Central memory CD4-positive, alpha-beta T cell (primary cell): Measurements from ENCODE around the gene ADISSP.

ENCODE experiments used
- DNase-seq: peaks from one replicate; pipeline ENCODE4 v3.0.0; 2022

ADISSP gene

DNA sequence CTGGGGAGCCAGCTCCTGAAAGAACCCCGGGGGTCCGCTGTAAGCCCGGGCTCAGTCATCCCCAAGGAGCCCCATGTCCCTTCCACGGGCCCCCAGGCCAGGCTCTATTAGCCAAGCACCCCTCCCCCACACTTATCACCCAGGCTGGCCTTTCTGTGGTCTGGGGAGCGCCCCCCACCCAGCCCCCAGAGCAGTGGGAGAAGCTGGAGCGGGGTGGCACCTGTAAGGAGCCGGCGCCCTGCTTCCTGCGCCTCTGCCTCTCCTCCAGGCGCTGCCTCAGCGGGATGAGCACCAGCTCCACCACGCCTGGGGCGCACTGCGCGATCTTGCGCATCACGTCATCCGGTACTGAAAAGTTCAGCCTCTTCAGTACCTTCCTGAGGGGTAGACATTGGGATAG is 11.4 kb upstream of the ADISSP start:
- DNase-seq: no peak

DNA sequence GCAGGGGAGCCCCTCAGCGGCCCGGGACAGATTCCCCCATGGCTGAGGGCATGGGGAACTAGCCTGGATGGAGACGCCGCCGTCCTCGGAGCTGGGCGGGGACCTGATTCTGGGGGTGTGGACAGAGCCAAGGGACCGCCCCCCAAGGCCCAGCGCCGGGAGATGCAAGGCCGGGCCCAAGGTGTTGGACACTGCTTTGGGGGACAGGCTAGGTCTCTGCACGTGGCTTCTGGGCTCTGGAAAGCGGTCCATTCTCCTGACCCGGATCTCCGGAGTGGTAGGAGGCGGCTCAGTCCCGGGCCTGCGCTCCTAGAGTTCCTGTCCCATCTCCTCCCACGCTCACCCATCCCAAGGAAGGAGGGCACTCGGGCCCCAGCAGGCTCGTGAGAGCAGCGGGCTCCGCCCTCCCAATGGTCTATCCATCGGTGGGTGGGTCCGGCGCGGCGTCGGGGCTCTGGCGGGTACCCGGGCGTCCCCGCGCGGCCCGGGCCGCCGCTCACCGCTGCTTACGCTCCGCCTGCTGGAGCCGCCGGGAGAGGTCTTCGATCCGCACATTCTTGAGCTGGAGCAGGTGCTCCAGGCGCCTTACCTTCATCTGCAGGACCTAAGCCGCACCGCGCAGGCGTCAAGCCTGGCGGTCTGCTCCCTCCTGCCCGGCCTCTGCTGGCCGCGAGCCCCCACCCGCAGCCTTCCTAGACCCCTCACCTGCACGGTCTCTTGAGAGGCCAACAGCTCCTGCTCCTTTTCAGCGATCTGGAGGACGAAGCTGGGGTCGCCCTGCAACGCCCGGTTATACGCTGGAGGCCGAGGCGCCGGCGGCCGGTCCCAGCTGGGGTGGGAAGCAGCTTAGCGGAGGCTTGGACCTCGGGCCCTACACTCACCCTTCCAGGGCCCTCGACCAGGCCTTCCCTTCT is 10.4 kb upstream of the ADISSP start:
- no peak for DNase-seq

DNA sequence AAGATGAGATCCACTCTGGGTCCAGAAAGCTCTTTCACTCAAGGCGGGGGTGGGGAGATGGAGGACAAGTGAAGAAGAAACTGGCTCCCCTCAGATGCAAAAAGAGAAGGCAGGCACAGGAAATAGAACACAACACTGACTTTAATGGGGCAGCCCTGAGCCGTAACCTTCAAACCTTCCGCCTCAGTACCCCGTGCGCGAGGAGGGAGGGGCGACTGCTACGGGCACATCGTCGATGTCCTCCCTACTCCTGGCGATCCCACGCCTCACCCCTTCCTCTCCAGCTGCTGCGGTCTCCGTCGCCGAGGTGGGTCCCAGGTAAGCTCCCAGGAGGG is 9.8 kb upstream of the ADISSP start:
- no peak for DNase-seq

DNA sequence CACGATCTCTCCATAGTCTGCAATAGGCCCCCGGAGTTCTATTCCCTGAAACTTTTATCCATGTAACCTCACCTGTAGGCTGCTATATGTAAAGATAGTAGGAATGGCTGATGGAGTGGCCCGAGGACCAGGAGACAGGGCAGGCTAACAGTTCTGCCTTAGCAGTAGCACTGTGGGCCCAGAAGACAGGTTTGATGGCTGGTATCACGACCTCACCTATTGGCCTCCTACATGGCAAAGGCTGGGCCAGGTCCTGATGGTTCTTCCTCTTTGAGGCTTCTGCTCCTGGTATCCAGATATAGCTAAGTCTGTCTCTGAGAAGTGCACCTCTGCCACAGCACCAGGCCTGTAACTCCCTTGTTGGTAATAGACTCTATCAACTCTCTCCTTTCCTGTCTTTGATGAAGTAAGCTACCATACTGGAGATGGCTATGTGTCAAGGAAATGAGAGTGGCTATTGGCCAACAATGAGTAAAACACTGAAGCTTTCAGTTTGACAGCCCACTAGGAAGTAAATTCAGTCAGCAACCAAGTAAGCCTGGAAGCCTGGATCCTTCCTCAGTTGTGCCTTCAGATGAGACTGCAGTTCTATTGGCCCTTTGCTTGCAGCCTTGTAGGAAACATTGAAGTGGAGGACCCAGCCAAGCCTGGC is 8.0 kb upstream of the ADISSP start:
- no peak for DNase-seq

DNA sequence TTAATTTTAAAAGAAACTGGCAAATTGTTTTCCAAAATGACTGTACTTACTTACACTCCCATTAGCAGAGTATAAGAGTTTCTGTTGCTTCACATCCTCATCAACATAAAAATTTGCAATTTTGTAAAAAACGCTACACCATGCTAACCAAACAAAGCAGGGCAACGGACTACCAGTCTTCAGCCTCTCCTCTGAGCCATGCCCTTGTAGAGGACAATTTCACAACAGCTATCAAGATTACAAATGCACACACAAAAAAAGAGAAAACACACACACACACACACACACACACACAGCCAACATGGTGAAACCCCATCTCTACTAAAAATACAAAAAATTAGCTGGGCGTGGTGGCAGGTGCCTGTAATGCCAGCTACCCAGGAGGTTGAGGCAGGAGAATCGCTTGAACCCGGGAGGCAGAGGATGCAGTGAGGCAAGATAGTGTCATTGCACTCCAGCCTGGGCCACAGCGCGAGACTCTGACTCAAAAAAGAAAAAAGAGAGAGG is 4.1 kb upstream of the ADISSP start:
- DNase-seq: no peak

DNA sequence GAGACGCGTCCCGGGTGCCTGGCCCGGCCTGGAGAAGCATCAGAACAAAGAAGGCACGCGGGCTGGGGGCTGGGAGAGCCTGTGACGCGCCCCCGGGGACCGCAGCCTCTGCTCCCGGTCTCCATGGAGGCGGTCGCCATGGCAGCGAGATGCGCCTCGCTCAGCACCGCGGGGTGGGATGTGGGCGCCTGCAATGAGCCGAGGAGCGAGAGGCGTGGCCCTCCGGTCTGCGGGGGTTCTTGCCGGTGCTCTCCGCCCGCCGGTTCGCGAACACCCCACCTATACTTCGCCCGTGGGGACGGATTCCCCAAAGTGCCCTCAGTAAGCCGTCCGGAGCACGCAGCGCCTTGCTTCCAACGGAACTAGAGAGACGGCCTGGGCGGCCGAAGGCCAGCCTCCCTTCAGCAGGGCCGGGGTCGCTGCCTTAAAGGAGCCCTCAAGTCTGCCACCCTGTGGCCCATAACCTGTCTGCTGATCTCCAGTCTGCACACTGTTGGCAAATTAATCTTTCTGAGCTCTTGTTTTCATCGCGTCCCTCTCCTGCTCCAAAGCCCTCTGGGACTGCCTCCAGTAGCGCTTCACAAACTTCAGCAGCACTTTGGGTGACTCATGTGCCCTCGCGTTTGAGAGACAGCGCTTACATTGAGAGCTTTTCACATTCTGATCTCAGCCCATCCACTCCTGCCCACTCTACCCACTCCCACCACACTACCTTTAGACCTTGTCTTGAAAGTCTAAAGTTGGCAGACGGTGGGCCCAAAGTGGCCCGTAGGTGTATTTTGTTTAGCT is 983 bp upstream of the ADISSP start:
- peak; percentile 89 for DNase-seq

DNA sequence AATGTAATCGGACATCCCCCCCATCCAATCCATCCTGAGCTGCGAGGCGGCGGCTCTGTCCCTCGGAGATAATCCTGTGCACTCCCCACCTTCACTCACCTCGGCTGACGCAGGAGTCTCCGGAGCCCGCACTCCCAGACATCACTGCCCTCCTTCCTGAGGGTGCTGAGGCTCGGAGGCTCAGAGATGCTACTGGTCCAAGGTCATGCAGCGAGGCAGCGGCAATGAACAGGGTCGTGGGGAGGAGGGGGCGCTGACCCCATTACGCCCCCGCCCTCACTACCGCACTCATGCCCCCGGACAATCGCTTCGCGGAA is 485 bp downstream of the ADISSP start:
- no peak for DNase-seq

DNA sequence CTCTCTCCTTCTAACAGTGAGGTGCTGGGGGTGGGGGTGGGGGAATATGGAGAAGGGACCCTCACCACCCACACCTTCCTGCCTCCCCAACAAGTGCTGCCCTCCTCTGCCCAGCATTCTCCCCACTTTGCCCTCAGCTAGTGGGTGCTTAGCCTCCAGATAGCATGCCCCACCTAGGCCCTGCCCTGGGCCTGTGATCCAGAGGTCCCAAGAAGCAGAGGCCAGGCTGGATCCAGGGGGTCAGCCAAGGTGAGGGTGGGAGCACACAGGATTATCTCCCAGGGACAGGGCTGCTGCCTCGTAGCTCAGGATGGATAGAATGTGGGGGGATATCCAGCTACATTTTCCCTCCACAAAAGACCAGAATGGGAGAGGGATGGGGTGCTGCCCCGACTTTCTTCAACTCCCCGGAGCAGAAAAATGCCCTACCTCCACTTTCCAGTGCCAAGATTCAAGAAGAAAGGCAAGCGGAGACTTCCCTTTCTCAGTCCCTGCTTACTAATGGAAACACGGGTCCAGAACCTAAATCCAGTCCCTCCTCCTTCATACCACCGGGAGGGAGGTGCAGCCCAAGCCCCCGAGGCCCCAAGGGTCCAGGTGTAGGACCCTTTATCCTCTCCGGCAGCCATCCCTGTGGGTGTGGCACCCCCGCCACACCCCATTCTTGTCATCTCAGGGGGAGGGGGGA is 987 bp downstream of the ADISSP start:
- DNase-seq: no peak

DNA sequence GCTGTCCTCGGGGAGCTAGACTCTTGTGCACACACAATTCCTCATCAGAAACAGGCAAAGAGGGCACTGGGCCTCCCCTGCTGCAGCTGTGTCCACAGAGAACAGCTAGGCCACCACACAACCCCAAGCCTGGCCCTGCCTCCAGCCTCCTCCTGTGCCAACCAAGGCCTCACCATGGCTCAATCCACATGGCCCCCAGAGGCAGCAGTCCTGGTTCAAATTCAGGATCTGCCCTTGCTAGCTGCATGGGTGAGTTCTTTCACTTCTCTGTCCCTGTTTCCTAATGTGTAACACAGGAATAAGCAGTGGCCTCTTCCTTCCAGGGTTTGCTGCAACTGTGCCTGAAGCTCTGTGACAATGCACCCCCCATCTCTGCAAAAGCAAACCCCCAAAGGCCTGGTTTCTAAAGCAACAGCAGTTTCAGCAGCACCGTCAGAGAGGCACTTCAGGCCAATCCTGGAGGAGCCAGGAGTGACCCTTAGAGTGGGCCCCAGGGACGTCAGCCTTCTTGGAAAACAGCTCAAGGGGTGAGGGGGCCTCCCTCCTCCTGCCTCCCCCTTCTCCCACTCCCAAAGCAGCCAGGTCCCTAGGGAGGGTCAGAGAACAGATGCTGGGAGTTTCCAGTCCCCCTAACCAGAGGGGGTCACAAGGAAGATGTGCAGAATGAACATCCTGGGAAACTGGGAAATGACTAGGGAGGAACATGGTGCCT is 2.2 kb downstream of the ADISSP start:
- DNase-seq: no peak

DNA sequence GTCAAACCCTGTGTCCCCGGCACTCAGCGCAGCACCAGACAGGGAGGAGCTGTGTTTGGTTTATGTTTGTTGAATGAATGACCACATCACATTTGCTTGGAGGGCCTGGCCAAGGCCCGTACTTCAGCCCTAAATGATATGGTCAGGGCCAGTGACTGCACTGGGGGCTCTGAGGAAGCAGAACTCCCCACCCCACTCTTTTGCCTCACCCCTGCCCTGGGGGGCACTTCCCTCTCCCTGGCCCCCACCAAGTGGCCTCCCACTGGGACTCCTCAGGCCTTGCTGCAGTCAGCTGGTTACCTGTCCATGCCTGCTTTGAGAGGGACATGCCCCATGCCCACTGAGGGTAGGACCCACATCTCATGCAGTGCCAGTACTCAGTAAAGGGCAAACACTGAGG is 2.9 kb downstream of the ADISSP start:
- no peak for DNase-seq

DNA sequence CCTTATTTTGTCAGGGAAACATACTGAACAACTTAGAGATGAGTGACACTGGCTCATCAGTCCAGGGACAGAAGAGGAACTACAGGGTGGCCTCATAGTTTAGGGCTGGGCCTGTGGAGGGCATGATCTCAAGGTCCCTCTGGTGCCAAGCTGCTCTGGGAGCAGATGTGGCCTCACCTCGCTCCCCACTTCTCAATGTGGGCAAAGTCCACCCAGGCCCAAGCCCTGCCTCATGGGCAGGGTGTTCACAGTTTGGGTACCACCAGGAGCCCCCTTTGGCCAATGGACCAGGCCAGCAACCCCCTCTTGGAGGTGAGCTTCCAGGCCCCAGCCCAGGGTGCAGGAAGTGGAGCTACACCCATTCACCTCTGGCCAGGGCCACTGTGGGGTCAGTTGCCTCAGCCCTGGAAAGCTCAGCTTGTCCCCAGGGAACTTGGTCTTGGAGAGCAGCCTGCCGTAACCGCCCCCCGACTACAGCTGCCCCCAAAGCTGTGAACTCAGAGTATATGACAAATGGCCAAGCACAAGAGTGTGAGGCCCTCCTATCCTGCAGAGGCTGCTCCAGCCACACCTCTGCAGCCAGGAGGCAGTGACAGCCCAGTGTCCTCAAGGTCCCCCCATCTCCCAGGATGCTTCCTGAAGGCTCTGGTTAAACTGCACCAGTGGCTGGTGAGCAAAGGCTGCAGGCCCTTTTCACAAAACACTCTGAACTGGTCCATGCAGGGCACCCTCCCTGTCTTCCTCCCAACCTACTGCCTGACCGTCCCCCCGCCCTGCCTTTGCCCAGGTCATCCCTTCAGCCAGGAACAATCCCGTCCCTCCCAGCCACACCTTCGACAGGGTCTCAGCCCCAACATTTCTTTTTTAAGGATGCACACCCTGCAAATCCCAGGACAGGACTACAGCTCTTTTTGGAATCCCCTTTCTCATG is 3.6 kb downstream of the ADISSP start:
- DNase-seq: no peak

DNA sequence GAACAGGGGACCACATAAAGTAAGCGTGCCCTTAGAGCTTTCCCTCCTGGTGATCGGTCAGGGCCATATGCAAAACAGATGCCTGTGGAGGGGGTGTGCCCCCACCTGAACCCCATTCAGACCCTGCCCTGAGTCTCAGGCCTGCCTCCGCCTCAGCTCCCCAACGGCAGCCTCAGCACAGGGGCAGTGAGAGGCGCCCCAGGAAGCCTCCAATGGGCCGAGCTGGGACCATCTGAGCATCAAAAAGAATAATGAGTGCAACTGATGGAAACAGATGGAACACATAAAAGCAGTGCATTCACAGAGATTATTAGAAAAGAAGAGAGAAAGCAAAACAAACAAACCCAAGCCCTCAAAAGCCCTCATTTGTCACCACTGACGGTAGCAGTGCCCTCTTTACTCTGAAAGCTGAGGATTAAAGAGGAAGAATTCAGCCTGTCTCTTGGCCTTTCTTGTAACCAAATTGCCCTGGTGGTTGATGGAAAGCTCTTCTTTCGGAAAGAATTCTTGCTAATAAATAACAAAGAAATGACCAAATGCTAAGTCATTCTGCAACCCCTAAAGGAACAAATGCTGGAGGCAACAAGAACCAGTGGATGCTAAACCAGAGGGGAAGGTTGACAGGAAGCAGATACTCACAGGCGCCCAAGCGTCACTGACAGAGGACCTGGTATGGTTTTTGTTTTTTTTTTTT is 6.8 kb downstream of the ADISSP start:
- DNase-seq: no peak

DNA sequence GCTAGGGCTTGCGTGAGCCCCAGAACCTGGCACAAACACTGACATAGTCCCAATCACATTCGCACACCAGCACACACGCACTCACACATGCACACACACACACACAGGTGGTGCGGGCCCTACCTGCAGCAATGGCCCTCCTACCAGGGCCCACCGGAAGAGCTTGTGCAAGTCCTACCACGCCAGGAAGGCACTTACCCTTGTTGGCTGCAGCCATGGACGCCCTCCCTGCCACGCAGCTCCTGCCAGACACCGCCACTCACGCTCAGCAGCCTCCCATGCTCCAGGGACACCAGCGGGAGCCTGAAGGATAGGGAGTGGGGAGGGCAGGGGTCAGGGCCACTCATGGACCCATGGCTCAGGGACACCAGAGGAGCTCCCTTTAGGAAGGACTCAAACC is 7.7 kb downstream of the ADISSP start:
- DNase-seq: no peak

DNA sequence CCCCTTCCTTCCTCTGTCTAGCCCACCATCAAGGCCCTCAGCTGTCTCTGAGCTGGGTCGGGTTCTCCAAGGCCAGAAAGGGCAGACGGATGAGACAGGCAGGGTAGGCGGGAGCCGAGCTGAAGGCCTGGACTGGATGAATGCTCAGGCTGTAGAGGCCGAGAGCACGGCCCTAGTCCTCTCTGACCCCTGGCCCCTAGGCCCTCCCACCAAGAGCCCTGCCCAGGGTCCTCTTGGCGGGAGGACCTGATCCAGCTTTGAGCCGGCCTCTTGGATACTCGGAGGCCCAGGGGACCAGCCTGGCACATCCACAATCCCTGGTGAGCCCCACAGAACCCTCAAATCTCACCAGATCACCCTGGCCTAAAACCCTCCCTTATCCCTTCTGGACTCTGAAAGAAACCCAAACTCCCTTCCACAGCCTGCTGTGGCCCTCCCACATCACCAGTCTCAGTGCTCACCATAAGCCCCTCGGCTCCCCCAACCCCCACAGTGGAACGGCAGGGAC is 8.2 kb downstream of the ADISSP start:
- DNase-seq: no peak

DNA sequence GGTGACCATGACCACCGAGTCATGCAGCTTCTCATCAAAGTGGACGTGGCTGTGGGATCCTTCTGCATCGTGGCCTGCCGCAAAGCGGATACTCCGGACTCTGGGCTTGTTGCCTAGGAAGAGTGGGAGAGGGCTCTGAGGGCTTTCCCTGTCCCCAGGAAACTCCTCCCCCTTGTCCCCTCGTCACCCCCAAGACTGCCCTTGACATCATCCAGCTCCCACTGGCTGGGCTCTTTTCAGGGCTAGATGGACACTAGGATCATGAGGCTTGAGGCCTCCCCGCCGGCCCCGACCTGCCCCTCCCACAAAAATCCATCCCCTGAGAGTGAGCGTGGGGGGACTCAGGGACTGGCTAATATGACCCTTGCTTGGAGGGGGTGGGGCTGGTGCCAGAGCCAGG is 9.0 kb downstream of the ADISSP start:
- no peak for DNase-seq

DNA sequence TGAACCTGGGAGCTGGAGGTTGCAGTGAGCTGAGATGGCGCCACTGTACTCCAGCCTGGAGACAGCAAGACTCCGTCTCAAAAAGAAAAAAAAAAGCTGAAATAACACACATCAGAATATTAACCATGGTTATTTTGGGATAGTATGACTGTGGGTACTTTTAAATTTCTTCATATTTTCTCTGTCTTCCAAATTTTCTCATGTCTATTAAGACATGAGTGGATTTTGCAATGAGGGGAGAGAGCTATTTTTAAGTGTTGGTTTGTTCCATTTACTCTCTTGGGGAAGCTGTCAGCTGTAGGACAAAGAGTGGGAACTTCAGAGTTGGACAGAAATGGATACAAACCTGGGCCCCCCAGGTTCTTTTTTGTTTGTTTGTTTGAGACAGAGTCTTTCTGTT is 10.3 kb downstream of the ADISSP start:
- DNase-seq: no peak

DNA sequence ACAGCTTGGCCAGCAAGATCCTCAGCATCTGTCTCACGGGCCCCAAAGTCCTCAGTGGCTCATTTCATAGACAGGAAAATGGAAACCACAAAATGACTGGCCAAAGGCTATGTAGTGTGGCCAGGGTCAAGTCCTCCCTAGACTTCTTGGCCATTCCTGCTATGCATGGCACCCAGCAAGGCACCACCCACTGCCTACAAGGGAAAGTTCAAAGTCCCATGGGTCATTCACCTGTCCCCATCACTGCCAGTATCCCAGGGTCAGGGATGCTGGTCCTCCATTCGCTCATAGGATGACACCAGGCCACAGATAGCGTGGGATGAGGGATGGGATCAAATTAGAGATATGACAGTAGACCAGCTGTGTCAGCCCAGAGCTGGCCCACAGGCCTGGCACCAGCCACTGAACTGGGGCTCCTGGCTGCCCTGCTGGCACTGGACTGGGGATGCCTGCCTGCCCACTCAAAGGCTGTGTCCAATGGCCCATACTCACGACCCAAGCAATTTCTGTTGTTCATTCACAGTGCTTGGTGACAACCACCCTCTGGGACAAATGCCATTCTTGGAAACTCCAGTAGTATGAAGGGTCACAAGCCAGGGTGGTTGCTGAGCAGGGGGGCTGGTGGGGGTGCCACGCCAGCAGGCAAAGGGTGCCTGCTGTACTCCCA is 11.6 kb downstream of the ADISSP start:
- no peak for DNase-seq

DNA sequence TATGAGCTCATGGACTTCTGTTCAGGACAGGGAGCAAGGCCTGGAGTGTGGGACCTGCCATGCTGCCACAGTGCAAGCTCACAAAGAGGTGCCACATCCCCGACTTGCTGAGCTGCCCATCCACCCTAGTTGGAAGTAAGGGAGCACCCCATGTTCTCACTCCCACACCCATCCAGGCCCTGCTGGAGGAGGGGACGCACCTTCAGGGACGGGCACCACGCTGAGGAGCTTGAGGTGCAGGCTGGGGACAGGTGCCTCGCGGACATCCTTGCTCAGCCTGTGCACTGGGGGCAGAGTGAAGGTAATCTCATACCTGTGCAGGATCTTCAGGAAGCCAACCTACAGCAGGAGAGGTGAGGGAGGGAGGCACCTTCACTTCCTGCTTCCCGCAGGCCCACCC is 12.3 kb downstream of the ADISSP start:
- DNase-seq: no peak

DNA sequence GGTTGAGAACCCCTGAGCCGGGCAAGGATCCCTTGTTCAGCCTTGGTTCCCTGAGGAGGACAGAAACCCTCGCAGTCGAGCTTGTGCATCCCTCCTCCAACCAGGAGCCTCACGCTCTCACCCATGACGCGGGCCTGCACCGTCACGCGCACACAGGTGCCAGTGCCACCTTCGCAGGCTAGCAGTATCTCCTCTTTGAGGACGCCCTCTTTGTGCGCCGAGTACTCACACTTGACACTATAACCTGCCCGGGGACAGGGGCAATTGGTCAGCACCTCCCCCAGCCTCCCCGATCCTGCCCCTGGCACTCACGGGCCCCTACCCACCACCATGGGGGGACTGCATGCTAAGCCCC is 13.3 kb downstream of the ADISSP start:
- DNase-seq: no peak
